Adrenal gland (tissue), 5 donors: ENCODE measurements around the gene NPY5R.

Source experiments
- POLR2A ChIP-seq, 2 donors: fragments of 450-650 bp; IDR thresholded peaks; one replicate each; pipeline ENCODE4 v1.6.1; 2017; ENCODE audit warnings: antibody characterized with exemption in 2 of 2, mild to moderate bottlenecking in 2 of 2, moderate library complexity in 1 of 2
- TF ChIP-seq, protein P1 (sequence below), 6 experiments: fragments of 450-650 bp in 4 of 6; fragments of 200-600 bp in 2 of 6; sonication (generic) in 1 of 6; IDR thresholded peaks; 1 replicate in 5 of 6; 2 replicates in 1 of 6; pipeline versions ENCODE4 v1.5.1 to v1.8.0; 2016 to 2021; ENCODE audit warnings: antibody characterized with exemption in 6 of 6, mild to moderate bottlenecking in 2 of 6, moderate library complexity in 1 of 6
- donor health status: DM: no; HTN: no; CAD: no.

DNA sequence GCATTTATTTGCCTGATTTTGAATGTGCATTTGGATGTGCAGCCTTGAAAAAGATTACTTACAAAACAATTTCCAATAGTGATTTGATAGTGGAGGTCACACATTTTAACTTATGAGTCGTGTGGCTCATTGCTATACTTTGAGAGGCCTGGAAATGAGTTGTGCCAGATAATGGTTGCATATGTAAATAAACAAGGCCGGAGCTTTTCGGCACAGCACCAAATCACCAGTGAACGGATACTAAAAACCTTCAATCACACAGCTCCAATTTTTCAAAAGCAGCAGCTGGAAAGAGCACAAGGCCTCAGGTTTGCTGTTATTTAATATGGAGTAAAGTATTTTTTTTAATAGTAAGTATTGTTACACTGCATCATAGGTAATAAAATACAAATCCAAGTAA is 57.2 kb downstream of the NPY5R start:
- TF ChIP-seq POLR2A (IDR thresholded peaks at IDR 0.05), result no peak
- TF ChIP-seq, protein P1, sequence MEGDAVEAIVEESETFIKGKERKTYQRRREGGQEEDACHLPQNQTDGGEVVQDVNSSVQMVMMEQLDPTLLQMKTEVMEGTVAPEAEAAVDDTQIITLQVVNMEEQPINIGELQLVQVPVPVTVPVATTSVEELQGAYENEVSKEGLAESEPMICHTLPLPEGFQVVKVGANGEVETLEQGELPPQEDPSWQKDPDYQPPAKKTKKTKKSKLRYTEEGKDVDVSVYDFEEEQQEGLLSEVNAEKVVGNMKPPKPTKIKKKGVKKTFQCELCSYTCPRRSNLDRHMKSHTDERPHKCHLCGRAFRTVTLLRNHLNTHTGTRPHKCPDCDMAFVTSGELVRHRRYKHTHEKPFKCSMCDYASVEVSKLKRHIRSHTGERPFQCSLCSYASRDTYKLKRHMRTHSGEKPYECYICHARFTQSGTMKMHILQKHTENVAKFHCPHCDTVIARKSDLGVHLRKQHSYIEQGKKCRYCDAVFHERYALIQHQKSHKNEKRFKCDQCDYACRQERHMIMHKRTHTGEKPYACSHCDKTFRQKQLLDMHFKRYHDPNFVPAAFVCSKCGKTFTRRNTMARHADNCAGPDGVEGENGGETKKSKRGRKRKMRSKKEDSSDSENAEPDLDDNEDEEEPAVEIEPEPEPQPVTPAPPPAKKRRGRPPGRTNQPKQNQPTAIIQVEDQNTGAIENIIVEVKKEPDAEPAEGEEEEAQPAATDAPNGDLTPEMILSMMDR (IDR thresholded peaks at IDR 0.05), result no peak
